Measurements from ENCODE around the gene RPS6KB2.

DNA sequence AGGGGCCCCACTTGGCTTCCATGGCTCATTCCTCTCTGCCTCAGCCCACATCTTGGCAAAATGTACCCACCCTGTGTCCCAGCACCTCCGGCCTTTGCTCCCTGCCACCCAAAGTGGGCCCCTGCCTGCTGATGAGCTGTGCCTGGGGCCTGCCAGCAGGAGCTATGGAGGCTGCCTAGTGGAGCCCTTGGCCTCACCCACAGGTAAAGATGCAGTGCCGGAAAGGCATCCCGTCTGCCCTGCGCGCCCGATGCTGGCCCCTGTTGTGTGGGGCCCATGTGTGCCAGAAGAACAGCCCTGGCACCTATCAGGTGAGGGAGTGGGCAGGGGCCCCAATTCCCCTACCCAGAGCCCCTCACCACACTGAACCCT is 23.1 kb upstream of the RPS6KB2 start:
- TF ChIP-seq, protein P1, sequence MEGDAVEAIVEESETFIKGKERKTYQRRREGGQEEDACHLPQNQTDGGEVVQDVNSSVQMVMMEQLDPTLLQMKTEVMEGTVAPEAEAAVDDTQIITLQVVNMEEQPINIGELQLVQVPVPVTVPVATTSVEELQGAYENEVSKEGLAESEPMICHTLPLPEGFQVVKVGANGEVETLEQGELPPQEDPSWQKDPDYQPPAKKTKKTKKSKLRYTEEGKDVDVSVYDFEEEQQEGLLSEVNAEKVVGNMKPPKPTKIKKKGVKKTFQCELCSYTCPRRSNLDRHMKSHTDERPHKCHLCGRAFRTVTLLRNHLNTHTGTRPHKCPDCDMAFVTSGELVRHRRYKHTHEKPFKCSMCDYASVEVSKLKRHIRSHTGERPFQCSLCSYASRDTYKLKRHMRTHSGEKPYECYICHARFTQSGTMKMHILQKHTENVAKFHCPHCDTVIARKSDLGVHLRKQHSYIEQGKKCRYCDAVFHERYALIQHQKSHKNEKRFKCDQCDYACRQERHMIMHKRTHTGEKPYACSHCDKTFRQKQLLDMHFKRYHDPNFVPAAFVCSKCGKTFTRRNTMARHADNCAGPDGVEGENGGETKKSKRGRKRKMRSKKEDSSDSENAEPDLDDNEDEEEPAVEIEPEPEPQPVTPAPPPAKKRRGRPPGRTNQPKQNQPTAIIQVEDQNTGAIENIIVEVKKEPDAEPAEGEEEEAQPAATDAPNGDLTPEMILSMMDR (IDR thresholded peaks at IDR 0.05): no peak
- no peak for TF ChIP-seq POLR2A (IDR thresholded peaks at IDR 0.05)
